Measurements from ENCODE around the gene RPL10. TPM values are rescaled to one million over a fixed set of nuclear protein-coding genes. Genes with fewer than 3 reads are reported as not detected.
A peak's percentile ranks its signal among the peaks of the same experiment; 100 is the strongest.

Gene RPL10
- polyA plus RNA-seq, 1 donor (not counting 4 experiments of a cell fraction or from before 2014, with no cell fraction given): 2,926 TPM

DNA sequence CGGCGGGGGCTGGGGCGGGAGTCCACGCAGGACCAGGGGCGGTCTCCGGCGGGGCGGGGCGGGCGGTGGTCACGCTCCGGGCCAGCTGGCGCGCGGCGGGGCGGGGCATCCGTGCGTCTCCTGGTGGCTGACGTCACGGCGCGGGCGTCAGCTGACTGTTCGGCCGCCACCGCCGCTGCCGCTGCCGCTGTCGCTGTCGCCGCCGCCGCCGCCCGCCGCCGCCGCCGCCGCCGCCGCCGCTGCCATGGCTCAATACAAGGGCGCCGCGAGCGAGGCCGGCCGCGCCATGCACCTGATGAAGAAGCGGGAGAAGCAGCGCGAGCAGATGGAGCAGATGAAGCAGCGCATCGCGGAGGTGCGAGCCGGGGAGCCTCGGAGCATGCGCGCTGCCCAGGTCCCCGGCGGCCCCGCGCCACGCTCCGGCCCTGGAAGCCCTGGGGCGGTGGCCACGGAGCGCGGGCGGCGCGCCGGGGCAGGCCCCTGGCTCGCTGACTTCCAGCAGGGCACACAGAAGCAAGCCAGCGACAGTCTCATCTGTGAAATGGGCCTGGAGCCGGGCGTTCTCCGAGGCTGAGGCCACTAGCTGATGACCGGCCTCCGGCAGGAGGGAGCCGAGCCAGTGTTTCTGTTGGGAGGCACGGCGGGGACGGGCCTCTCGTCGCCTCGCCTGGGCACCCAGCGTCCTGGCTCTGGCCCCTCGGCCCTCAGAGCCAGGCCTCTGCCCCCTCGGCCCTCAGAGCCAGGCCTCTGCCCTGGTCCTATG, 46.0 kb downstream of the RPL10 start, which contains the start of gene FAM50A:
Gene FAM50A, plus strand, starts transcription at position 150 of the 763 bp plus-strand sequence. Its CDS starts 95 bp downstream, at position 245.
- H3K79me2 ChIP-seq (ENCODE audit: control insufficient read depth, insufficient read depth, low read length): peaks cover 4% of the 10 kb centered on the region
- TF ChIP-seq, protein P1, sequence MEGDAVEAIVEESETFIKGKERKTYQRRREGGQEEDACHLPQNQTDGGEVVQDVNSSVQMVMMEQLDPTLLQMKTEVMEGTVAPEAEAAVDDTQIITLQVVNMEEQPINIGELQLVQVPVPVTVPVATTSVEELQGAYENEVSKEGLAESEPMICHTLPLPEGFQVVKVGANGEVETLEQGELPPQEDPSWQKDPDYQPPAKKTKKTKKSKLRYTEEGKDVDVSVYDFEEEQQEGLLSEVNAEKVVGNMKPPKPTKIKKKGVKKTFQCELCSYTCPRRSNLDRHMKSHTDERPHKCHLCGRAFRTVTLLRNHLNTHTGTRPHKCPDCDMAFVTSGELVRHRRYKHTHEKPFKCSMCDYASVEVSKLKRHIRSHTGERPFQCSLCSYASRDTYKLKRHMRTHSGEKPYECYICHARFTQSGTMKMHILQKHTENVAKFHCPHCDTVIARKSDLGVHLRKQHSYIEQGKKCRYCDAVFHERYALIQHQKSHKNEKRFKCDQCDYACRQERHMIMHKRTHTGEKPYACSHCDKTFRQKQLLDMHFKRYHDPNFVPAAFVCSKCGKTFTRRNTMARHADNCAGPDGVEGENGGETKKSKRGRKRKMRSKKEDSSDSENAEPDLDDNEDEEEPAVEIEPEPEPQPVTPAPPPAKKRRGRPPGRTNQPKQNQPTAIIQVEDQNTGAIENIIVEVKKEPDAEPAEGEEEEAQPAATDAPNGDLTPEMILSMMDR (optimal IDR thresholded peaks at IDR 0.05 in 1 of 3, IDR thresholded peaks at IDR 0.05 in 1 of 3, conservative IDR thresholded peaks at IDR 0.05 in 1 of 3; ENCODE audit: extremely low read depth in 1 of 3, insufficient read depth in 2 of 3, low read length in 3 of 3): no peak
- no peak for TF ChIP-seq EZH2 (IDR thresholded peaks at IDR 0.05; ENCODE audit: low read length)

DNA sequence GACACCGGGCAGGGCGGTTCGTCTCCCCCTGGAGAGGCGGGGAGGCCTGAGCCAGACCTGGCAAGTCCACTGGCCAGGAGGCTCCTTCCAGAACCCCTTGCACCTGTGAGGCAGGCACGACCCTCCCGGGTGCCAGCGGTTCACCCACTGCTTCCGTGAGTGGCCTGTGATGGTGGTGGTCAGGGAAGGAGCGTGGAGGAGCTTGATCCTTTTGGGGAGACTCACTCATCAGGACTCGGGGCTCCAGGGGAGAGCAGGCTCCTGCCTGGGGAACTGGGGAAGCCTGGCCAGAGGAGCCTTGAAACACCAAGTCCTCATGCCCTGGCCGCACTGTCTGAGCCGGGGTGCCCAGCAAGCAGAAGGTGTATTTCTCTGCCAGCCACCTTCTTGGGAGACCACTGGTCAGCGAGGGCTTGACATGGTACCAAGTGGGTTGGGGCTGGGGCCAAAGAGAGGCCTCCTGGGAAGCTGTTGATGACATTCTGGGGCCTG, 46.6 kb downstream of the RPL10 start:
- Histone ChIP-seq H3K27ac (ENCODE audit: control insufficient read depth, insufficient read depth, low read length) (no peak overlapping the region), H3K4me1 (ENCODE audit: control insufficient read depth, extremely low read depth, insufficient read depth, low read length) (peaks cover 11% of the 10 kb centered on the region), H3K9me3 (ENCODE audit: control insufficient read depth, low read depth, low read length) (no peaks in the 10 kb centered on the region), H4K20me1 (ENCODE audit: control insufficient read depth, extremely low read depth, insufficient read depth, low read length) (no peaks in the 10 kb centered on the region), H3K27me3 (ENCODE audit: control insufficient read depth, extremely low read depth, insufficient read depth, low read length) (no peaks in the 10 kb centered on the region), H3K4me3 (ENCODE audit: control insufficient read depth in 2 of 3, extremely low read depth in 1 of 3, insufficient read depth in 2 of 3, low read depth in 1 of 3, low read length in 3 of 3) (peak overlapping the region; percentile 48 to 54 (median 49)), H2AFZ (ENCODE audit: control insufficient read depth, low read length) (no peak overlapping the region), H3K4me2 (ENCODE audit: control insufficient read depth, extremely low read depth, insufficient read depth, low read depth, low read length) (peak overlapping the region; percentile 71), H3K36me3 (ENCODE audit: control insufficient read depth in 2 of 2, extremely low read depth in 1 of 2, insufficient read depth in 2 of 2, low read length in 2 of 2) (peaks cover 0 to 9% of the 10 kb centered on the region in 2 experiments), H3K9me1 (ENCODE audit: control insufficient read depth, extremely low read depth, insufficient read depth, low read length) (no peaks in the 10 kb centered on the region), H3K9ac (ENCODE audit: control insufficient read depth, extremely low read depth, insufficient read depth, low read length) (peak overlapping the region; percentile 54), H3K79me2 (ENCODE audit: control insufficient read depth, insufficient read depth, low read length) (peaks cover 2% of the 10 kb centered on the region)
- DNase-seq (ENCODE audit: low read depth, low spot score) (no peak), FAIRE-seq (no peak)
- dilution Hi-C loops (cut with MboI; ENCODE audit: extremely low pct_ligation_motif_present, low sequenced_read_pairs): no loop called here
- no peak for TF ChIP-seq EZH2 (IDR thresholded peaks at IDR 0.05; ENCODE audit: low read length)

More for the DNA sequence above, 46.0 kb downstream of the RPL10 start, which contains the start of gene FAM50A:
- Histone ChIP-seq H4K20me1 (ENCODE audit: control insufficient read depth, extremely low read depth, insufficient read depth, low read length) (no peaks in the 10 kb centered on the region), H3K27ac (ENCODE audit: control insufficient read depth, insufficient read depth, low read length) (no peak within 1 kb of the TSS), H3K36me3 (ENCODE audit: control insufficient read depth in 2 of 2, extremely low read depth in 1 of 2, insufficient read depth in 2 of 2, low read length in 2 of 2) (peaks cover 0 to 6% of the 10 kb centered on the region in 2 experiments), H3K4me1 (ENCODE audit: control insufficient read depth, extremely low read depth, insufficient read depth, low read length) (peaks cover 11% of the 10 kb centered on the region), H3K9me1 (ENCODE audit: control insufficient read depth, extremely low read depth, insufficient read depth, low read length) (no peaks in the 10 kb centered on the region), H3K4me3 (ENCODE audit: control insufficient read depth in 2 of 3, extremely low read depth in 1 of 3, insufficient read depth in 2 of 3, low read depth in 1 of 3, low read length in 3 of 3) (peak within 1 kb of the TSS; percentile 48 to 54 (median 49)), H3K27me3 (ENCODE audit: control insufficient read depth, extremely low read depth, insufficient read depth, low read length) (no peaks in the 10 kb centered on the region), H2AFZ (ENCODE audit: control insufficient read depth, low read length) (no peak within 1 kb of the TSS), H3K9me3 (ENCODE audit: control insufficient read depth, low read depth, low read length) (no peaks in the 10 kb centered on the region), H3K9ac (ENCODE audit: control insufficient read depth, extremely low read depth, insufficient read depth, low read length) (peak within 1 kb of the TSS; percentile 54), H3K4me2 (ENCODE audit: control insufficient read depth, extremely low read depth, insufficient read depth, low read depth, low read length) (peak within 1 kb of the TSS; percentile 71)
- dilution Hi-C loops (cut with MboI; ENCODE audit: extremely low pct_ligation_motif_present, low sequenced_read_pairs): no loop called here
- DNase-seq (ENCODE audit: low read depth, low spot score): no peak
- no peak for FAIRE-seq

Measured in keratinocyte (primary cell).